ENCODE measurements around the gene RAD51B. TPM values are rescaled to one million over a fixed set of nuclear protein-coding genes. Genes with fewer than 3 reads are reported as not detected.
A peak's percentile ranks its signal among the peaks of the same experiment; 100 is the strongest.

Gene RAD51B
- total RNA-seq, 1 experiment from 2014 or later = 20.0 TPM

DNA sequence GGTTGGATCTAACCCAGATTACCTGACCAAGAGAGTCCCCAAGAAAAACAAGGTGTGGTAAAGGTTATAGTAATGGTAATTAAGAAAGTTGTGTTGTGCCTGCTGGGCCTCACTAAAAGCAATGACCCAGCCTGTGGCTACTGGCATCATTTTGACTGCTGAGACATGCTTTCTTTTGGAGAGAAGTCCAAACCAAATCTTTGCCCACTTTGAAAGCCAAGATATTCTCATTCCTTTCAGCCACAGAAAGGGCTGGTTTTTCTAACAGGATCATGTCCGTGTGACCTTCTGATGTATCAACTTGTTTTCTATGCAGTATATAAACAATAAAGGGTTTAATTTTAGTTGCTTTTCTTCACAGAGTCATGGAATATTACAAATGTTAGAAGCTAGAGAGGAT is 388.6 kb downstream of the RAD51B start:
- no TSS peak for BruUV-seq (replicated peaks)
- ChIA-PET POLR2A (no interaction called here), CTCF (interaction anchor here (1.4 kb wide), 1 partner anchor 11 kb away, joined by 4 read pairs; no protein-coding TSS in a partner anchor), RAD21 (ENCODE audit: low non-redundant PET in 1 of 2, low total read pairs in 2 of 2, uncharacterized antibody in 2 of 2, unreplicated experiment in 2 of 2) (no interaction called here)
- intact Hi-C loops (cut with micrococcal nuclease) = no loop called here
- DNase-seq (ENCODE audit: low read depth, low spot score) = no peak
- H3K9me3 ChIP-seq (ENCODE audit: control insufficient read depth in 1 of 2, insufficient read depth in 1 of 2, low read depth in 1 of 2, low read length in 2 of 2) = no peaks in the 10 kb centered on the region
- H3K9me2 ChIP-seq (ENCODE audit: insufficient read depth) = no peaks in the 10 kb centered on the region
- no peaks in the 10 kb centered on the region for H3K36me3 ChIP-seq (ENCODE audit: control insufficient read depth in 1 of 2, insufficient read depth in 2 of 2, low read length in 2 of 2)
- peak overlapping the region; percentile 40; the same call in 1 of the 2 replicates for H3K27ac ChIP-seq (ENCODE audit: low read depth, low read length)
- peaks cover 13 to 22% of the 10 kb centered on the region in 2 experiments for H3K4me1 ChIP-seq (ENCODE audit: control insufficient read depth in 1 of 2, insufficient read depth in 2 of 2, low read length in 2 of 2)
- no peak overlapping the region for H2AFZ ChIP-seq (ENCODE audit: low read depth, low read length, poor library complexity, severe bottlenecking)
- H3K79me2 ChIP-seq (ENCODE audit: insufficient read depth, low read length) = no peaks in the 10 kb centered on the region
- H3K27me3 ChIP-seq (ENCODE audit: insufficient read depth, low read length) = no peaks in the 10 kb centered on the region
- H3K4me3 ChIP-seq (replicated peaks in 1 of 2; ENCODE audit: low read depth in 1 of 2, low read length in 2 of 2) = no peak overlapping the region
- H3K9ac ChIP-seq (ENCODE audit: low read length) = no peak overlapping the region
- H4K20me1 ChIP-seq (ENCODE audit: insufficient read depth) = no peaks in the 10 kb centered on the region
- no peak for ATAC-seq
- TF ChIP-seq, protein P1, sequence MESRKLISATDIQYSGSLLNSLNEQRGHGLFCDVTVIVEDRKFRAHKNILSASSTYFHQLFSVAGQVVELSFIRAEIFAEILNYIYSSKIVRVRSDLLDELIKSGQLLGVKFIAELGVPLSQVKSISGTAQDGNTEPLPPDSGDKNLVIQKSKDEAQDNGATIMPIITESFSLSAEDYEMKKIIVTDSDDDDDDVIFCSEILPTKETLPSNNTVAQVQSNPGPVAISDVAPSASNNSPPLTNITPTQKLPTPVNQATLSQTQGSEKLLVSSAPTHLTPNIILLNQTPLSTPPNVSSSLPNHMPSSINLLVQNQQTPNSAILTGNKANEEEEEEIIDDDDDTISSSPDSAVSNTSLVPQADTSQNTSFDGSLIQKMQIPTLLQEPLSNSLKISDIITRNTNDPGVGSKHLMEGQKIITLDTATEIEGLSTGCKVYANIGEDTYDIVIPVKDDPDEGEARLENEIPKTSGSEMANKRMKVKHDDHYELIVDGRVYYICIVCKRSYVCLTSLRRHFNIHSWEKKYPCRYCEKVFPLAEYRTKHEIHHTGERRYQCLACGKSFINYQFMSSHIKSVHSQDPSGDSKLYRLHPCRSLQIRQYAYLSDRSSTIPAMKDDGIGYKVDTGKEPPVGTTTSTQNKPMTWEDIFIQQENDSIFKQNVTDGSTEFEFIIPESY (IDR thresholded peaks at IDR 0.05; ENCODE audit: extremely low read depth, insufficient replicate concordance, low read length) = no peak
- no peak for TF ChIP-seq FOSL1 (IDR thresholded peaks at IDR 0.05; ENCODE audit: low read depth)
- TF ChIP-seq, protein P2, sequence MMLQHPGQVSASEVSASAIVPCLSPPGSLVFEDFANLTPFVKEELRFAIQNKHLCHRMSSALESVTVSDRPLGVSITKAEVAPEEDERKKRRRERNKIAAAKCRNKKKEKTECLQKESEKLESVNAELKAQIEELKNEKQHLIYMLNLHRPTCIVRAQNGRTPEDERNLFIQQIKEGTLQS (IDR thresholded peaks at IDR 0.05) = no peak
- no peak for TF ChIP-seq ZFX (IDR thresholded peaks at IDR 0.05)
- TF ChIP-seq TCF7L2 (IDR thresholded peaks at IDR 0.05; ENCODE audit: borderline replicate concordance, extremely low read depth, insufficient read depth, insufficient read length) = no peak
- TF ChIP-seq EZH2phosphoT487 (IDR thresholded peaks at IDR 0.05; ENCODE audit: borderline replicate concordance) = no peak
- TF ChIP-seq SP1 (IDR thresholded peaks at IDR 0.05; ENCODE audit: low read depth) = no peak
- no peak overlapping the region for H3K4me2 ChIP-seq (ENCODE audit: low read length)

All from HCT116 (cell line).